ENCODE data around the gene RAB4A.

DNA sequence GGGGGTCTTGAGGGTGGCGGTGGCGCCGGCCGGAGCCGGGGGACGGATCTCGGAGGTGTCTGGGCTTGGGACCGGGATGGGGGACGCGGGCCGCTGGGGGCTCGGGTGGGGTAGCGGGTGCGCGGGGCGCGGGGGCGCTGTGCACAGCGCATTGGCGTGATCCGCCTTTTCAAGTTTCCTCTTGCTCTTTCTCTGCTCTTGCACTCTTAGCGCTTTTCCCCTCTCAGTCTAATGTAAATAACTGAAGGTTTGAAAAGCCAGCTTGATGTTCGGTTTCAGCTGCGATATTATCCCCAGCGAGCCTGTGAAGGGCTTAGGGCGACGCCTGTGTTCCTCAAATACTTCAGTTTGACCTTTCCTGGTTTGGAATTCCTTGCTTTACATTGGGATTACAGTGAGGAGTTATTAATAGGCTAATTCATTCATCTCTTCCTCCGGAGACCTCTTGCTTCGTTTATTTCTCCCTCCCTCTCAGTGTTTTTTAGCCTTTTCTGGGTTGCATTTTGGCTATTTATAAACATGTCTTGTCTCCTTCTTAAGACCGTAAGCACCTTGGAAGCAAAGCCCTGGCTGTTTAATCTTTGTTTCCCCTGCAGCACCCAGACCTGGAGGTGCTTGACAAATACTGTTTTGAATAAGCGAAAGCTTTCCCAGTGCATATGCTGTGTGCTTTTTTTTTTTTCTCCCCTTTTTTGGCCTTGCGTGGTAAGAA lies 693 bp downstream of the RAB4A start:
- TF ChIP-seq, protein P1, sequence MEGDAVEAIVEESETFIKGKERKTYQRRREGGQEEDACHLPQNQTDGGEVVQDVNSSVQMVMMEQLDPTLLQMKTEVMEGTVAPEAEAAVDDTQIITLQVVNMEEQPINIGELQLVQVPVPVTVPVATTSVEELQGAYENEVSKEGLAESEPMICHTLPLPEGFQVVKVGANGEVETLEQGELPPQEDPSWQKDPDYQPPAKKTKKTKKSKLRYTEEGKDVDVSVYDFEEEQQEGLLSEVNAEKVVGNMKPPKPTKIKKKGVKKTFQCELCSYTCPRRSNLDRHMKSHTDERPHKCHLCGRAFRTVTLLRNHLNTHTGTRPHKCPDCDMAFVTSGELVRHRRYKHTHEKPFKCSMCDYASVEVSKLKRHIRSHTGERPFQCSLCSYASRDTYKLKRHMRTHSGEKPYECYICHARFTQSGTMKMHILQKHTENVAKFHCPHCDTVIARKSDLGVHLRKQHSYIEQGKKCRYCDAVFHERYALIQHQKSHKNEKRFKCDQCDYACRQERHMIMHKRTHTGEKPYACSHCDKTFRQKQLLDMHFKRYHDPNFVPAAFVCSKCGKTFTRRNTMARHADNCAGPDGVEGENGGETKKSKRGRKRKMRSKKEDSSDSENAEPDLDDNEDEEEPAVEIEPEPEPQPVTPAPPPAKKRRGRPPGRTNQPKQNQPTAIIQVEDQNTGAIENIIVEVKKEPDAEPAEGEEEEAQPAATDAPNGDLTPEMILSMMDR (IDR thresholded peaks at IDR 0.05) = no peak
- no peak for TF ChIP-seq POLR2A (IDR thresholded peaks at IDR 0.05)
